ENCODE results near the gene MRPL21. TPM values are rescaled to one million over a fixed set of nuclear protein-coding genes. Genes with fewer than 3 reads are reported as not detected.

The MRPL21 gene
- total and polyA plus RNA-seq, 8 donors = 32.4 to 67.2 (median 58.3) TPM

GRCh38 chr11:68908273-68908672, 4.6 kb upstream of the MRPL21 start:
- peaks cover 7 to 13% of the 10 kb centered on the region in 2 donors for H3K4me1 ChIP-seq
- H3K27ac ChIP-seq = no peak overlapping the region
- DNase-seq (no peak), ATAC-seq (no peak)
- intact Hi-C loops (cut with DNase I) = no loop called here
- no peak for TF ChIP-seq CTCF (IDR thresholded peaks at IDR 0.05)
- H3K9me3 ChIP-seq = no peaks in the 10 kb centered on the region
- H3K36me3 ChIP-seq = peaks cover 0 to 66% of the 10 kb centered on the region in 2 donors
- H3K27me3 ChIP-seq = no peaks in the 10 kb centered on the region
- H3K4me3 ChIP-seq = no peak overlapping the region

DNA sequence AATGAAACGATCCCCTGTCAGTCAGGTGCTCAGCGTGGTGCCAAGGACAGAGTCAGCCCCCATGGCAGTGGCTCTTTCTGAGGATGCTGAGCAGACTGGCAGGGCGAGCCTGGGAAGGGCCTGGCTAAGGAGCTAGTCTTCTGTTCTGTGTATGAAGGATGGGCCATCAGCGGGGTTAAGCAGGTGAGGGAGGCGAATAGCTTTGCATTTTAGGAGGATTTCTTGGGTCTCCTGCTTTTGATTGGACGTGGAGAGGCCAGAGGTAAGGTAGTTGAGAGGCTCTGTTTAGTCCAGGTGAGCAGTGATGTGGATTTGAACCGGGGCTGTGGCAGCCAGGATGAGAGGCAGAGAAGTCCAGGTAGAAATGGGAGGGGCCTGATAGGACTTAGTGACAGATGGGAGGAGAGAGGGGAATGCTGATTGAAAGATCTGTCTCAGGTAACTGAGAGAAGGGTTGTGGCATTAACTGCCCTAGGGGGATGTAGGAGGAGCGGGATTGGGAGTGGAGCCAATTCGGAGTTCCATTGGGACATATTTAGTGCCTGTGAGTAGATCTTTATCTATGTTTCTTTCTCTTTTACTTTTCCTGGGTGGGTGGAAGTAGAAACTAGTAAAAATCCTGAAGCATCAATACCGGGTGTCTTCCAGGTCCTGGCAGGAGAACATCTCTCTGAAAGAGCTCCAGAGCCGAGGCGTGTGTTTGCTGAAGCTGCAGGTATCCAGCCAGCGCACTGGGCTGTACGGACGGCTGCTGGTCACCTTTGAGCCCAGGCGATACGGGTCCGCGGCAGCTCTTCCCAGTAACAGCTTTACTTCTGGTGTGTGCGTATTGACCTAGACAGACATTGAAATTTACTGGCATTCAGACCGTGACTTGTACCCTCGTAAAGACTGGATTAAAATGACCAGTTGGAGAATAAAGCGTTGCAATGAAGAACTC, 2.1 kb upstream of the MRPL21 start:
- H3K4me3 ChIP-seq = peak overlapping the region in 1 of 2 donors; percentile 96
- ATAC-seq (no peak), DNase-seq (no peak)
- no peaks in the 10 kb centered on the region for H3K27me3 ChIP-seq
- H3K36me3 ChIP-seq = peaks cover 0 to 40% of the 10 kb centered on the region in 2 donors
- H3K27ac ChIP-seq = no peak overlapping the region
- H3K4me1 ChIP-seq = peaks cover 13 to 24% of the 10 kb centered on the region in 2 donors
- intact Hi-C loops (cut with DNase I) = no loop called here
- no peak for TF ChIP-seq CTCF (IDR thresholded peaks at IDR 0.05)
- H3K9me3 ChIP-seq = no peaks in the 10 kb centered on the region

DNA sequence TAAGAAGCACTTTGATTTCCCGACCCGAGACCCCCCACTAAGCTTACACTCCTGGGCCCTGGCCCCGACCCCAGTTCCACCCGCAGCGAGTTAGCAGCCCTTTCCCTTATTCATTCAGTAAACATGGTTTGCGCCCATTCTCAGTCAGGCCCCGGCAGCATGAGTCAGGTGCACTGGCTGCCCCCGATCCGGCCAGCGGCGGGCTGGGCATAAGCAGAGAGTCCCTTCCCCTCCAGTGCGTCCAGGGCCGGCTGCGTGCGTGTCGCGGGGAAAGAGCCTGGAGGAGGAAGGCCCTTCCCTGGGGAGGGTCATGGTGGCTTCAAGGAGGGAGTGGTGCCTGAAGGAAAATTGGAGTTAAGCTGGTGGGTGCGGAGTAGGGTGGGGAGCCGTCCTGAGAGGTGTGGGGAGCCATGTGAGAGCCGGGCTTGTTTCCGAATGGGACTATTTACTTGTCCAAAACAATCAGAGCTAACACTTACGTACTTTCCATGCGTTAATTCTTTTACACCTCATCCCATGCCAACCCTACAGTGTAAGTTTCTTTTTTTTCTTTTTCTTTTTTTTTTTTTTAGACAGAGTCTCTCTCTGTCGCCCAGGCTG, 716 bp upstream of the MRPL21 start:
- no peaks in the 10 kb centered on the region for H3K27me3 ChIP-seq
- DNase-seq (peak in 3 of 4 donors; percentile 16 to 88 (median 56)), ATAC-seq (peak; percentile 75)
- TF ChIP-seq CTCF (IDR thresholded peaks at IDR 0.05) = no peak
- peaks cover 13 to 24% of the 10 kb centered on the region in 2 donors for H3K4me1 ChIP-seq
- peak overlapping the region; percentile 90 to 96 for H3K4me3 ChIP-seq
- H3K27ac ChIP-seq = peak overlapping the region; percentile 74 to 80
- peaks cover 0 to 38% of the 10 kb centered on the region in 2 donors for H3K36me3 ChIP-seq
- H3K9me3 ChIP-seq = no peaks in the 10 kb centered on the region
- intact Hi-C loops (cut with DNase I) = no loop called here

DNA sequence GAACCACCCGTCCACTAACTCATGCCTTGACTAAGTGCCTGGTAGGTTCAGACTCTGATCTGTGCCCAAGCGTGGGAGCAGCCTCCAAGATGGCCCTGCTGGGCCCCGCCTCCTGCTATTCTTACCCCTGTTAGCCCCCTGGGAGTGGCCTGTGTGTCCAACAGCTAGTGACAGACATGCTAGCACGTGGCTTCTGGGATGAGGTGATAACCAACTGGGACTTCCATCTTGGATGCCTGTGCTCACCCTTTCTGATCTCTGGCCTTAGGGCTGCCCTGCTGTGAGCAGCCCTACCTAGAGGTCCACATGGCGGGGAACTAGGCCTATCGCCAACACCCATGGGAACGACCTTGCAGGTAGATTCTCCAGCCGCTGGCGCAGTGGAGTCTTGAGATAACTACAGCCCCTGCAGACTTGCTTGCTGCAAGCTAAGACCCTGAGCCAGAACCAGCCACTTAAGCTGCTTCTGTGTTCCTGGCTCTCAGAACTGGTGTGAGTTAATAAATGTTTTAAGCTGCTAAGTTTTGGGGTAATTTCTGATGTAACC, 2.7 kb downstream of the MRPL21 start:
- no peak overlapping the region for H3K27ac ChIP-seq
- TF ChIP-seq CTCF (IDR thresholded peaks at IDR 0.05) = no peak
- intact Hi-C loops (cut with DNase I) = no loop called here
- ATAC-seq (no peak), DNase-seq (no peak)
- no peaks in the 10 kb centered on the region for H3K9me3 ChIP-seq
- no peaks in the 10 kb centered on the region for H3K27me3 ChIP-seq
- no peak overlapping the region for H3K4me3 ChIP-seq
- peaks cover 13 to 24% of the 10 kb centered on the region in 2 donors for H3K4me1 ChIP-seq
- H3K36me3 ChIP-seq = peaks cover 0 to 45% of the 10 kb centered on the region in 2 donors

- Histone ChIP-seq H3K36me3 (peaks cover 0 to 80% of the 10 kb centered on the region in 2 donors), H3K27ac (no peak overlapping the region), H3K4me3 (no peak overlapping the region), H3K4me1 (peaks cover 0 to 3% of the 10 kb centered on the region in 2 donors), H3K27me3 (no peaks in the 10 kb centered on the region), H3K9me3 (no peaks in the 10 kb centered on the region)
- ATAC-seq = no peak
- intact Hi-C loops (cut with DNase I) = no loop called here
- TF ChIP-seq CTCF (IDR thresholded peaks at IDR 0.05) = no peak
- no peak for DNase-seq
These were observed 6.2 kb downstream of the MRPL21 start for GRCh38 chr11:68897441-68897840.
